Measurements from ENCODE around the gene SLC29A1.

Gene SLC29A1

DNA sequence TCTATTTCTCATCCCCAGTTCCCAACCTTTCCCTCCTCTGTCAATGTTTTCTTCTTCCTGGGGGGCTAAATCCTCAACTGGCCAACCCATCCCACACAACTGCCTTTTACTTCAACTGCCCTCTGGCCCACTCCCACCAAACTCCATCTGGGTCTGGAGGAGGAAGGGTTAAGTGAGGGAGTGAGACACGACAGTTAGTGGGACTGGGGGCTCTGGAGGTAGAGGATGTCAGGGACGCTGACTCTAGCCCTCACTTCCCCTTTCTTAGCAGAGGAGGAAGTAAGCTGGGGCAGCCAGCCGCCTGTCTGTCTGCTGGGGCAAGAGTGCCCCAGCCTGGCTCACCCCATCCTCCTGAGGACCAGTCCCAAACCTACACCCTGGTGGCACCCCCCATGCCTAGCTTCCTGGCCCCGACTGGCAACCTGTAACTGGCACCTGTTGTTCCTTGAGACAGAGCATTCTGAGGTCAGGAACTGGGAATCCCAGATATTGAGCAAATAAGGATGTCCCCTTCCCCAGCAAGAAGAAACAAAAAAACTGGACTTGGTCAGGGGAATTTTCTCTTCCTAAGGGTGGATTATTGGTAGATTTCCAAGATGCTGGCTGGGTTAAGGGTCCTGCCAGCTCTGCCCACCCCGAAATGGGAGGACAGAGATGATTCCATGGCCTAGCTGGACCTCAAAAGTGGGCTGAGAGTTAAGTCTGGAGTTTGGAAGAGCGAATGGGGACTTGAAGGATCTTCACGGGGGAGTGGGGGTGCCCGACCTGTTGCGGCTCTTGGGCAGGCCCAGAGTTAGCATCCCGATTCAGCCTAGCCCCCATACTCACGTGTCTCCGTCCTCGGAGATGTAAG, 41.0 kb downstream of the SLC29A1 start:
- in situ Hi-C loops (cut with HindIII; ENCODE audit: low sequenced_read_pairs): loop anchor here (5.0 kb wide), 2 partner anchors 43 to 73 kb away; no protein-coding TSS in a partner anchor

DNA sequence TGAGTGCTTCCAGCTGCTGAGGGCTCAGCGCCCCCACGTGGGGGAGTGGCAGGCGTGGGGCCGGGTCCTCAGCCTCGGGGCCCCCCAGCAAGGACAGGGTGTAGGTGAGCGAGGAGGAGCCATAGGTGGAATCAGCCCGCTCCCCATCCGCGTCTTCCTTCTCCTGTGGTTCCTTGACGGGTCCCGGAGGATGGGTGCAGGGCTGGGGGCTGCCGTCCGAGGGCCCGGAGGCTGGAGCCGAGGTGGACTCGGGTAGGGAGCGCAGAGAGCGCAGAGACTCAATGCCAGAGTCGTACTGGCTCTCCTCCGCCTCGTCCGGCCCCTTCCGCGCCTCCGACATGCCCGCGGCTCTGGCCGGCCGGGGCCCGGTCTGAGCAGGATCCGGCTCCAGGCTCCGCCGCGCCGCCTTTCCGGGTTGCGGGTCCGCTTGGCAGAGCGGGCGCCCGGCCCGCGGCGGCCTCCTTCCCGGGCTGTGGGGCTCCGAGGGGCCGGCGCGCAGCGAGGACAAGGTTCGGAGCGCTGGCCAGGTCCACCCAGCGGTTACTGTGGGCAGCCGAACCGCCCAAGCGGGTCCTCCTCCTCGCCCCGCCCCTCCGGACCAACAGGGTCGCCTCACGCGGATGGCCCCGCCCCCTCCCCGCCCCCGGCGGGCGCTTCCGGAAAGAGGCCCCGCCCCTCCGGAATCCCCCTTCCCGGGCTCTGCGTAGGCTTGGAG, 41.8 kb downstream of the SLC29A1 start, which contains the start of gene NFKBIE:
Gene NFKBIE, minus strand, starts transcription at position 545 of the 715 bp plus-strand sequence. Its CDS starts 205 bp downstream, at position 340.
- in situ Hi-C loops (cut with HindIII; ENCODE audit: low sequenced_read_pairs): loop anchor here (5.0 kb wide), 2 partner anchors 42 to 72 kb away; no protein-coding TSS in a partner anchor

DNA sequence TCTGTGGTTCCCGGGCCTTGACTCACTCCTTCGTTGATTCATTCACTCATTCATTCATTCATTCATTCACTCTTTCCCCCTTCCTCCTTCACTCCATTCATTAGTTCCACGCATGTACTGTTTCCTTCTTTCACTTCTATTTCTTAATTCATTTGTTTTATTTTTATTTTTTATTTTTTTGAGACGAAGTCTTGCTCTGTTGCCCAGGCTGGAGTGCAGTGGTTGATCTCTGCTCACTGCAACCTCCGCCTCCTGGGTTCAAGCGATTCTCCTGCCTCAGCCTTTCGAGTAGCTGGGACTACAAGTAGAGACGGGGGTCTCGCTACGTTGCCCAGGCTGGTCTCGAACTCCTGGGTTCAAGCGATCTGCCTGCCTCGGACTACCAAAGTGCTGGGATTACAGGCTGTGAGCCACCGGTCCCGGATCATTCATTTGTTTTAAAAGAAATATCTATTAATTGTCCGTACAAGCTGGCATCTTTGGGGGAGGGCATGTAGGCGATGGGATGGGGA, 42.4 kb downstream of the SLC29A1 start:
- in situ Hi-C loops (cut with HindIII; ENCODE audit: low sequenced_read_pairs): loop anchor here (5.0 kb wide), 2 partner anchors 42 to 72 kb away; no protein-coding TSS in a partner anchor

DNA sequence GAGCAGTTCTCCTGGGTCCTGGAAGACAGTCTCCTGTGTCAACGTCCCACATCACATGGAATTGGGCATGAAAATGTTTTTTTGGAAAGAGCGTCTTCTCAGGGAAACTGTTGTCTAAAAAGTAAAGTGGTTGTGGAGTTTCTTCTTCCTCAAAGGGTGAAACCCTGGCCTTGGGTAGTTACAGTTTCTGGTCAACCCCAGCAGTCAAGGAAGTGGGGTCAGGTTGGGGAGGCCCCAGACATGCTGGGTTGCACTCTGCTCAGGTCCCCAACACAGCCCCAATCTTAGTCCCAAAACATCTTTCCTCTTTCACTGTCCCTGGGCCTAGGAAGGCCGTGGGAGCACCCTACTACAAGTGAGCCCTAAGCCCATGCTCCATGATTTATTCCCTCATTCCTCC, 43.0 kb downstream of the SLC29A1 start:
- in situ Hi-C loops (cut with HindIII; ENCODE audit: low sequenced_read_pairs): loop anchor here (5.0 kb wide), 2 partner anchors 41 to 71 kb away; no protein-coding TSS in a partner anchor

DNA sequence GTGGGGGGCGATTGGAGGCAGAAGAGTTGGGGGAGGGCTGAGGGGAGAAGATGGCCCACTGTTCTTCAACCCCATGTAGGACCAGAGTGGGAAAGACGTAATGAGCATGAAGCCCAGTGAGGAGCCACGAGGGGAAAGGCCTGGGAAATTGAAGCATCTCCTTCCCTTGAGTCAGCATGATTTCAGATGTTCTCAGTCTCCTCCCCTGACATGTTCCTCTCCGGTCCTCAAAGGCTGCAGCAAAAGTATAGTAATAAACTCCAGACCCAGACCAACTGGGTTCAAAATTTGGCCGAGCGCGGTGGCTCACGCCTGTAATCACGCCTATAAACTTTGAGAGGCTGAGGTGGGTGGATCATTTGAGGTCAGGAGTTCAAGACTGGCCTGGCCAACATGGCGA, 43.9 kb downstream of the SLC29A1 start:
- in situ Hi-C loops (cut with HindIII; ENCODE audit: low sequenced_read_pairs): loop anchor here (5.0 kb wide), 2 partner anchors 40 to 70 kb away; no protein-coding TSS in a partner anchor

DNA sequence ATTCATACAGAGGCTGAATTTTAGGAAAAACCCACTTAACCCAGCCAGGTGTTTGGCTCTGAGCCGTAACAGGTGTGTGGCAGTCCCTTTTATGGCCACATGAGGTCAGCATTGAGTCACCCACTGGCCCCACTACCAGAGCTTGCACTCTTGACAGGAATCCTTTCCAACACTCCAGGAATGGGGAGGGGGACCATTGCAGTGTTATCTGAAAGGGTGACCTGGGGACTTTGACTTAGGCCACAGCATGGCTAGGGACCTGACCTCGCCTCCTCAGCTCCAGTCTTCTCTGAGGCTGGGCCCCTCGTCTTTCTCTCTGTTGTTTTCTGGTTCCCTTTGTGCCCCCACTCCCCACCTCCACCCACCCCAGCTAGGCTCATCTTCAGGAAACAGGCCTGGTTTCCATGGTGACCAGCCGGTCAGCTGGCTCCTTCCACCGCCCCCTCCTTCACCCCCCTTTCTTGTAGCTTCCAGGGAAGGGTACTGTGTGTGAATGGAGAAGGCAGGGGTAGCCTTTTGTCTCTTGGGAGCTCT, 44.8 kb downstream of the SLC29A1 start:
- in situ Hi-C loops (cut with HindIII; ENCODE audit: low sequenced_read_pairs): loop anchor here (5.0 kb wide), 2 partner anchors 39 to 69 kb away; no protein-coding TSS in a partner anchor

DNA sequence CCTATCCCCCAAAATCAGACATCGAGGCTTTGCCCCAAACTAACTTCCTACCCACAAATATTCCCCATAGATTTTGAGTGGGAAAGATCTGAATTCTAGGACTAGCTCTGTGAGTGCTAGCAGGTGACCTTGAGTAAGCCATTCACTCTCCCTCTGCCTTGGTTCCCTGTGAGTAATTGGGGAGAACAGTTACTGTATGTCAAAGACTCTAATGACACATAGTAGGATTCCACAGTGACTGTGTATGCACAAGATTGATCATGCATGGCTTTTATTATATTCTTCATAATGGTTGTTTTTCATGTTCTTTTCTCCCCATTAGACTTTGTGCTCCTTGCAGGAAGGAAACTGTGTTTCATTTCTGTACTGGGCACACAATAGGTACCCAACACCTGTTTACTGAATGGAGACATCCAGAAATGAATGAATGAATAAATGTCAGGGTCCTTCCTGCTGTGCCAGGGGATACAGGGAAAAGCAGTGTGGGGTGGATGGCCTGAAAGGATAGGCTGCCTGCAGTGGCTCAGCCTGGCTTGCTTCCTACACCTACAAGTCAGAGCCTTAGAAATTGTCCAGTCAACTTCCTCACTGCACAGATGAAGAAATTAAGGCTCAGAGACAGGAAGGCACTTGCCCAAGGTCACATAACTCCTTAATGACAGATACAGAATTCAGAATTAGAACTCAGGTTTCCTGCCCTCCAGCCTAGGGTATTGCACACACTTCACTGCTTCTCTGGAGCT, 46.0 kb downstream of the SLC29A1 start:
- in situ Hi-C loops (cut with HindIII; ENCODE audit: low sequenced_read_pairs): loop anchor here (5.0 kb wide), 2 partner anchors 38 to 68 kb away; no protein-coding TSS in a partner anchor

DNA sequence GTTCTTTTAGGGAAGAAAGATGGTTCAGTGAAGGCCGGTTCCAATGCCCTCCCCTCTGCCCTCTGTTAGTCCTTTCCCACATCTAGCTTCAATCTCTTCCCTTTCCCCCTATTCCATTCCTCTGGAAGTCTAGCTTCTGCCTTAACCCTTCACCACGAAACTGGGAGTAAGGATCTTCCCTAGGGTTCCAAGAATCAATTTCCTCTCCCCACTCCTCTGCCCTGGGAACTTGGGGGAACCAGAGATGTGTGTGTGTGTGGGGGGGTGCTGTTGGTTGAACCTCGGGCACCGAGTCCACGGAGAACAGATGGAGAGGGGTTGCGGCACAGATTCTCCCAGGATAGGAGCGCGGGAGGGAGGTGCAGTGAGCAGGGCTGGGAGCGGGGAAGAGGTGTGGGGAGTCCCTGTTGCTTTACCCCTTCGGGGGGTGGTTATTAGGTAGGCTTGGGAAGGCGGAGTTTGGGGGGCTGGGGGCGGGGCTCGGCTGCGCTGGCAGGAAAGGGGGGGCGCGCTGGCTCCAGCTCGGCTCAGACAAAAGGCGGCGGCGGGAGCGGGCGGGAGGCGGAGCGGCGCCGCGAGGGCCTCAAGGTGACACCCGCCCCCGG, 46.6 kb downstream of the SLC29A1 start, which contains the start of gene TMEM151B:
Gene TMEM151B, plus strand, starts transcription at position 530 of the 605 bp plus-strand sequence. CDS start 293 bp downstream, outside the sequence.
- in situ Hi-C loops (cut with HindIII; ENCODE audit: low sequenced_read_pairs): loop anchor here (5.0 kb wide), 2 partner anchors 37 to 67 kb away; no protein-coding TSS in a partner anchor

DNA sequence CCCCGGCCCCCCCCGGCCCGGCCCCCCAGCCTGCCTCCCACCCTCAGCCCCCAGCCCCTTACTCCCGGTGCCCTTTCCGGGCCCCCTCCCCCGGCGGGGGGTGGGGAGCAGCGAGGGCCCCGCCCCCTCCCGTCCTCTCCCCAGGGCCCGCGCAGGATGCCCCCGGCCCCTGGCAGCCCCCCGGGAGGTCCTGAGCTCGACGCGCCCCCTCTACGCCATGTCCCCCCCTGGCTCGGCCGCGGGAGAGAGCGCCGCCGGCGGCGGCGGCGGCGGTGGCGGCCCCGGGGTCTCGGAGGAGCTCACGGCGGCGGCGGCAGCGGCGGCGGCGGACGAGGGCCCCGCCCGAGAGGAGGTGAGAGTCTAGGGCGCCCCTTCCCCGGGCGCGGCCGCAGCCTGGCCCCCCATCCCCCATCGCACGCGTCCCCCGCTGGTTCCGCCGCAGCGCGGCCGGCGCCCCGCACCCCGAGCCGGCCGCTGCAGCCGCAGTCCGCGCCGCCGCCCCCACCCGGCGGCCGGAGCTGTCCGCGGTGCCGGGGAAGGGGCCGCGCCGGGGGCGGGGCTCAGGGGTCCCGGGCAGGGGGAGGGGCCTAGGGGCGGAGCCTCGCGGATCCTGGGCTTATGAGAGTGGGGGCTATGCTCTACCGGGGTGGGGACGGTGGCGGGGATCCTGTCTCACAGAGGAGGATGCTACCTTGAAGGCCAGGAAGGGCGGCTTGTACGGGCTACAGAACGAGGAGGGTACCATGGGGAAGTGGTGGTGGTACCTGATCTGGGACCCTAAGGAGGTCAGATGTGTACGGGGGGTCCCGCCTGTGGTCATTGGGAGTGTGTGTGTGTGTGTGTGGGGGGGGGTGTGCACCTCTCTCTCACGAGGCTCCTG, 47.4 kb downstream of the SLC29A1 start:
- in situ Hi-C loops (cut with HindIII; ENCODE audit: low sequenced_read_pairs): no loop called here

DNA sequence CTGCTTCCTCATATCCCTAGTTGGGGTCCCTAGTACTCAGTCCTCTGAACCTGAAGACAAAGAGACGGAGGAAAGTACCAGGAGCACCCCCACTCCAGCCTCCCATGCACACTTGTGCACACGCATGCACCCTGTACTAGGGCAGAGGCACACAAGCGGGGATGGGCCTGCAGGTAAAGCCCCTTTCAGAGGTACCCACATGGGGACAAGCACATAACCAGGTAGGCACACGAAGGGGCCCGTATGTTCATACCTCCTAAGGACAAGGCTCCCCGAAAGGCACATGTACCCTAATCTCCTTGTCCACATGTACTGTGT, 48.0 kb downstream of the SLC29A1 start:
- in situ Hi-C loops (cut with HindIII; ENCODE audit: low sequenced_read_pairs): no loop called here

DNA sequence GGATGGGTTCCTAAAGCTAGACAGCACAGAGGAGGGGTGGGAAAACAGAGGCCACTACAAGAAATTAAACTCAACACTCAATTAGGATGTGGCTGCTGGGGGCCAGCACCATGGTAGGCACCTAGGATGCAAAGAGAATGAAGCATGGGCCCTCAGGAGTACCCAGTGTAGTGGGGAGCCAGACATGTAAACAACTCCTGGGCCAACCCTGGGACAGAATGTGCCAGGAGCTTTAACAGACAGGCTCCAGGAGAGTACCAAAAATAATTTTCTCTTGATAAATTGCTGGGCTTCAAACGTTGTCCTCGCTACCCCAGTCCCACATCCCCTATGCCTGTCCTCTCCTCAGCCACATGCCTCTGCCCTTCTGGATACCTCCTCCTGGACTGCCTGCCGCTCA, 48.5 kb downstream of the SLC29A1 start:
- in situ Hi-C loops (cut with HindIII; ENCODE audit: low sequenced_read_pairs): no loop called here

DNA sequence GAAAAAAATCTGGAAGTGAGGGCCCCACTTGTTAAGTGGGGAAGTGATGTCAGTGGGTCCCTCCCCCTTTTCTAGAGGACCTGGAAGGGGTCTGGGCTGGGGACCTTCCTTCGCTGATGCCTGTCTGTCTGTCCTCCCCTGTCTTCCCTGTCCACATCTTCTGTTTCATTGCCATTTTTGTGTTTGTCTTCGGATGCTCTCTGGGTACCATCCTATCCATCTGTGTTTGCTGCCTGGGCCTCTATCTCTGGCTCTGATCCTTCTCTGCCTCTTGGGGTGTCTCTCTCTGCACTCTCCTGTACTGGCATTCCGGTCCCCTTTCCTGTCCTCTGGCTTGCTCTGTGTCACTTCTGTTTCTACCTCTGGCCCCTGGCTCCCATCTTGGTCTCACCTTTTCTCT, 49.1 kb downstream of the SLC29A1 start:
- in situ Hi-C loops (cut with HindIII; ENCODE audit: low sequenced_read_pairs): no loop called here

DNA sequence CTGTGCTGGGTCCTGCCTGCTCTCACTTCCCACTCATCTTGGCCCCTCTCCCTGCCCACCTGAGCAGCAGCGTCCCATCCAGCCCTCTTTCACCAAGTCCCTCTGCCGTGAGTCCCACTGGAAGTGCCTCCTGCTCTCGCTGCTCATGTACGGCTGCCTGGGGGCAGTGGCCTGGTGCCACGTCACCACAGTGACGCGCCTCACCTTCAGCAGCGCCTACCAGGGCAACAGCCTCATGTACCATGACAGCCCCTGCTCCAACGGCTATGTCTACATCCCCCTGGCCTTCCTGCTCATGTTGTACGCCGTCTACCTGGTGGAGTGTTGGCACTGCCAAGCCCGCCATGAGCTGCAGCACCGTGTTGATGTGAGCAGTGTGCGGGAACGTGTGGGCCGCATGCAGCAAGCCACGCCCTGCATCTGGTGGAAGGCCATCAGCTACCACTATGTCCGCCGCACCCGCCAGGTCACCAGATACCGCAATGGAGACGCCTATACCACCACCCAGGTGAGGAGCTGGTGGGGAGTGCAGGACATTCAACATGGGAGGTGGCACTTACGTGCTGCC, 49.7 kb downstream of the SLC29A1 start:
- in situ Hi-C loops (cut with HindIII; ENCODE audit: low sequenced_read_pairs): no loop called here

DNA sequence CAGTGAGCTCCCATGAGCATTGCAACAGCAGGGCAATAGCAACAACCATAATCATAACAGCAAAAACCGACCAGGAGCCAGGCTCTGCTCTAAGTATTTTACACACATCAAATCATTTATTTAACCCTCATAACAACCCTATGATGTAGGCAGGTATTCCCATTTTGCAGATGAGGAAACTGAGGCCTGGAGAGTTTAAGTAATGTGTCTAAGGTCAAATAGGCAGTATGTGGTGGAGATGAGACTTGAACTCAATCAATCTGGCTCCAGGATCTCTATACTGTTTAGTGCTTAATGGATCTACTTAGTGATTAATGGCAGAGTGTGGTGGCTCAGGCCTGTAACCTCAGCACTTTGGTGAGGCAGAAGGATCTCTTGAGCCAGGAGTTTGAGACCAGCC, 50.2 kb downstream of the SLC29A1 start:
- in situ Hi-C loops (cut with HindIII; ENCODE audit: low sequenced_read_pairs): no loop called here

DNA sequence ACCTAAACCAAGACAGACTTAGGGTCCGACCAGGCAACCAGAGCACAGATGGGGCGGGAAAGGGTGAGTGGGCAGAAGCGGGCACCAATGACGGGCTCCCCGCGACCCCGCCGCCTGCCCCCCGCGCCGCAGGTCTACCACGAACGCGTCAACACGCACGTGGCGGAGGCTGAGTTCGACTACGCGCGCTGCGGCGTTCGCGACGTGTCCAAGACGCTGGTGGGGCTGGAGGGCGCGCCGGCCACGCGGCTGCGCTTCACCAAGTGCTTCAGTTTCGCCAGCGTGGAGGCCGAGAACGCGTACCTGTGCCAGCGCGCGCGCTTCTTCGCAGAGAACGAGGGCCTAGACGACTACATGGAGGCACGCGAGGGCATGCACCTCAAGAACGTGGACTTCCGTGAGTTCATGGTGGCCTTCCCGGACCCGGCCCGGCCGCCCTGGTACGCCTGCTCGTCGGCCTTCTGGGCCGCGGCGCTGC, 51.9 kb downstream of the SLC29A1 start:
- in situ Hi-C loops (cut with HindIII; ENCODE audit: low sequenced_read_pairs): no loop called here

DNA sequence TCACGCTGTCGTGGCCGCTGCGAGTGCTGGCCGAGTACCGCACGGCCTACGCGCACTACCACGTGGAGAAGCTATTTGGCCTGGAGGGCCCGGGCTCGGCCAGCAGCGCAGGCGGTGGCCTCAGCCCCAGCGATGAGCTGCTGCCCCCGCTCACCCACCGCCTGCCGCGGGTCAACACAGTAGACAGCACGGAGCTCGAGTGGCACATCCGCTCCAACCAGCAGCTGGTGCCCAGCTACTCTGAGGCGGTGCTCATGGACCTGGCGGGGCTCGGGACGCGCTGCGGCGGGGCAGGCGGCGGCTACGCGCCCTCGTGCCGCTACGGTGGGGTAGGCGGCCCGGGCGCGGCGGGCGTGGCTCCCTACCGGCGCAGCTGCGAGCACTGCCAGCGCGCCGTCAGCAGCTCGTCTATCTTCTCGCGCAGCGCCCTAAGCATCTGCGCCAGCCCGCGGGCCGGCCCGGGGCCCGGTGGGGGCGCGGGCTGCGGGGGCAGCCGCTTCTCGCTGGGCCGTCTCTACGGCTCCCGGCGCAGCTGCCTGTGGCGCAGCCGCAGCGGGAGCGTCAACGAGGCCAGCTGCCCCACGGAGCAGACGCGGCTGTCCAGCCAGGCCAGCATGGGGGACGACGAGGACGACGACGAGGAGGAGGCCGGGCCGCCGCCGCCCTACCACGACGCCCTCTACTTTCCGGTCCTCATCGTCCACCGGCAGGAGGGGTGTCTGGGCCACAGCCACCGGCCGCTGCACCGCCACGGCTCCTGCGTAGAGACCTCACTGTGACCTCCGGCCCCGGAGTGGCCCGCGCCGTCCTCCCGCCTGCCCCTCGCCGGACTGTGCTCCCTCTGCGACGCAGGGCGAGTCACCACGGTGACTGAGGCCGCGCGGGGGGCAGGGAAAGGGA, 52.6 kb downstream of the SLC29A1 start:
- in situ Hi-C loops (cut with HindIII; ENCODE audit: low sequenced_read_pairs): no loop called here
